RCC 7860 (cell line): ENCODE data around the gene KCNK15.
"Not testable (repeated sequence)": the region's sequence is repeated elsewhere in the genome, so short reads cannot be mapped to it uniquely, and the experiment has no call there.

Experiments
- DNase-seq: peaks from one replicate; pipeline ENCODE4 v3.0.0-alpha.2; 2015; ENCODE audit warnings: low spot score
- FAIRE-seq: peaks from 2 replicates; lab custom pipeline; 2012; peaks lifted over from hg19 to GRCh38; lab: Jason Lieb, UNC

The KCNK15 gene

DNA sequence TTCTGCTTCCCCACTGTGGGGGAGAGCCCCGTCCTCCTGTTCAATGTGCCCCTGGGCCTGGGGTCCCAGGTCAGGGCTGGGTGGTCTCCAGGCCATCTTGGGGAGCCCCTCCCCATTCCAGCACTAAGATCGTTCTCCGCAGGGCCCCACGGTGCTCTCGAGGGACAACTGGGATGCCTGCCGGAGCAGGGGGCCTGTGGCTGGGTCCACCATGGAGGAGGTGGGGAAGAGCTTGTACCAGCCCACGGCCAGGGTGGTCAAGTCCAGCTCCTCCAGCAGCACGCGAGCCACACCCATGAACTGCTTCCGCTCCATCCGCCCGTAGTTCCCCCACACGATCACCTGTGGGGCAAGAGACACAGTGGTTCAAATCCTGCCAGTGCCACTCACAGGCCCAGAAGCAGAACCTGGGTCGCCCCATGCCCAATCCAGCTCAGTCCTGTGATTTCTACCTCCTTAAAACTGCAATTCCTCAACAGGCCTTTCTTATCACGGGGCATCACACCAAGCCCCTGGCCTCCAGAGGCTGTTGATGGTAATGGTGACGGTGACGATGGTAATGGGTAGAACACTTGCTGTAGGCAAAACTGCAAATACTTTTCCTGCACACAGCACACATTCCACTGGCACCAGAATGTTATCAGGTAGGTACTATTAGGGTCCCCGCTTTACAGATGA lies 10.5 kb downstream of the KCNK15 start:
- DNase-seq (no peak), FAIRE-seq (no peak)

DNA sequence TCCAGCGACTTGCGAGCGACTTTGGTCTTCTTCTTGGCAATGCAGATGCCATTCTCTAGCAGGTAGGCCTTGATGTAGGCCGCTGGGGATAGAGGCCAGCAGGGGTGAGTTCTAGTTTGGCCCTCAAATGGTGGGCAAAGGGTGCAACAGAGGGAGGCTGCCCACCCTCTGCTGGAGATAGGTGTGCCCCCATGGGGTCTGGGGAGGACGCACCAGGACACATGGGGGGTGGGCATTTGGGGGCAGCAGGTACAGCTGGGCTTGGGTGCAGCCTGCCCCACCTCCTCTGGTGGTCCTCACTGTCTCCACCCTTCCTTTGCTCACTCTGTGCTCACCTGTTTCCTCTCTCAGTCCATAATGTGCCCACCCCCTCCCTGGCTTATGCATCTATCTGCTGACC lies 11.3 kb downstream of the KCNK15 start:
- FAIRE-seq (no peak), DNase-seq (no peak)

DNA sequence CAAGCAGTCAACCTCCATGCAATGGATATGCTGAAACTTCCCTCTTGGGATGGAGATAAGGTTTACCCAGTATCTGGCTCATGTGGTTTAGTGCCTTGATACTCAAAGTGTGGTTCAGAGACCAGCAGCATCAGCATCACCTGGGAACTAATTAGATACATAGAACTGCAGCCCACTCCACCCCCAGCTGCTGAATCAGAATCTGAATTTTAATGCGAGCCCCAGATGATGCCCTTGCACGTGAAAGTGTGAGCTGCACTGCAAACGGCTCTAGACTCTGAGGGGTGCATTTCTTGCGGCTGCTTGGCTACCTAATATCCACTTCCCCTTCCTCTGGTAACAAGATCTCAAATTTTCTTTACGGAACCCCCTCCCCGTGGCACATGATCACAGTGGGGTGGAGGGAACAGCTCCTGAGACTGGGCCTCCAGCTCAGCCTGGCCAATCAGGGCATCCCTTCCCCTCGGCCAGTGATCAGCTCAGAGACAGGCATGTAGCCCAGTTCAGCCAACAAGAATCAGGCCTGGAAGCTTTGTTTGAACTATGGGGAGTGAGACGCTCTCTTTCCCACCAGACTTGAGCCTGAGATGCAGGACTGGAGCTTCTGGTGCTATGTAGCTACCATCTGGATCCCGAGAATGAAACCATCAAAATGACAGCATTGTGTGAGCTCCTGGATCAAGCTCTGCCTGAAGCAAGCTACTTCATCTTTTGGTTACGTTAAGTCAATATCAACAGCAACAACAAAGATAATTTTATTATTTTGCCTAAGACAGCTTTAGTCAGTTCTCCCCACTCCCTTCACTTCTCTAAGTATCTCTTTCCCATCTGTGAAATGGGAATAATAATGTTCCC lies 12.8 kb downstream of the KCNK15 start:
- DNase-seq (no peak), FAIRE-seq (no peak)

- FAIRE-seq (no peak), DNase-seq (no peak)
These were observed 13.9 kb downstream of the KCNK15 start for GRCh38 chr20:44759595-44759994.

GRCh38 chr20:44761423-44761822 lies 15.8 kb downstream of the KCNK15 start:
- FAIRE-seq (no peak), DNase-seq (no peak)

- FAIRE-seq: no peak
These were observed 16.9 kb downstream of the KCNK15 start for GRCh38 chr20:44762466-44763140.

DNA sequence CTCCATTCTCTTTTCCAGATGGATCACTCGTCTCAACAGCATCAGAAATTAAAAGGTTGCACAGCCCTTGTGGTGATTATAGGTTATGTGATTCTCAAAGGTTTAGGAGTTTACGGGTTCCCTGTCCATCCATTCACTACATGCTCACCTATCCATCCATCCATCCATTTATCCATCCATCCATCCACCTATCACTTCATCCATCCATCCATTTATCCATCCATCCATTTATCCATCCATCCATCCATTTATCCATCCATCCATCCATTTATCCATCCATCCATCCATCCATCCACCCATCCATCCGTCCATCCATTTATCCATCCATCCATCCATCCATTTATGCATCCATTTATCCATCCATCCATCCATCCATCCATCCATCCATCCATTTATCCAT lies 18.1 kb downstream of the KCNK15 start:
- not testable (repeated sequence) for FAIRE-seq, DNase-seq

More at GRCh38 chr20:44762466-44763140, 16.9 kb downstream of the KCNK15 start:
- DNase-seq: no peak

DNA sequence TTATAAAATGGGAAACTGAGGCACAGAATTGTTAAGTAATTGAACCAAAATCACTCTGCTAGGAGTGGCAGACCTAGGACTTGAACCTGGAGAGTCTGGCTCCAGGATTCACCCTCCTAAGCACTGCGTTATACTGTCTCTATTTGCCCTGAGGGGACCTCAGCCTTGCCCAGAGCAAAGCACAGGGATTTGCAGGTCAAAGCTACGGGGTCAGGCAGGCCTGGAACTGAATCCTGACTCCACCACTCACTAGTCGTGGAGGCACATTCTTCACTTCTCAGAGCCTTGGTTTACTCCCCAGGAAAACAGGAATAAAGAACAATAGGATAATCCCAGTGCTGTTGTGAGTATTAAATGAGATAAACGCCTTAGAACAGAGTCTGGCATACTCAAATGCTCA lies 19.4 kb downstream of the KCNK15 start:
- DNase-seq (no peak), FAIRE-seq (no peak)

- no peak for FAIRE-seq
- no peak for DNase-seq
These were observed 20.2 kb downstream of the KCNK15 start for GRCh38 chr20:44765701-44766347.

DNA sequence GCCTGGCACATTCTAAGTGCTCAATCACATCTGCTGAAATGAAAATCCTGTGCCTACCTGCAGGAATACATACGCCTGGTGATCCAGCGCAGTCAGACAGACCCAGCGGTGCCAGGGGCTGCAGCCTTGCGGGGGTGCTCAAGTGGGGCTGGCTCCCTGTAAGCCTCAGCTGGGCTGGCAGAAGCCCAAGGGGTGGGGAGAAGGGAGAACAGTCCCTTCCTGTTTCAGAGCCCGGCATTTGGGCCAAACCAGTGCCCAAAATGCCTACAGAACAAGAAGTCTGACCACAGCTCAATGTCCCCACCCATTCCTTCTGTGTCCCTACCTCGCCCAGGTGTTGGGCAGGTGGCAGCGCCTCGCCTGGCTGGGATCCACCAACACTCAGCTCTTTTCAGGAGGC lies 22.6 kb downstream of the KCNK15 start:
- FAIRE-seq: no peak
- no peak for DNase-seq

DNA sequence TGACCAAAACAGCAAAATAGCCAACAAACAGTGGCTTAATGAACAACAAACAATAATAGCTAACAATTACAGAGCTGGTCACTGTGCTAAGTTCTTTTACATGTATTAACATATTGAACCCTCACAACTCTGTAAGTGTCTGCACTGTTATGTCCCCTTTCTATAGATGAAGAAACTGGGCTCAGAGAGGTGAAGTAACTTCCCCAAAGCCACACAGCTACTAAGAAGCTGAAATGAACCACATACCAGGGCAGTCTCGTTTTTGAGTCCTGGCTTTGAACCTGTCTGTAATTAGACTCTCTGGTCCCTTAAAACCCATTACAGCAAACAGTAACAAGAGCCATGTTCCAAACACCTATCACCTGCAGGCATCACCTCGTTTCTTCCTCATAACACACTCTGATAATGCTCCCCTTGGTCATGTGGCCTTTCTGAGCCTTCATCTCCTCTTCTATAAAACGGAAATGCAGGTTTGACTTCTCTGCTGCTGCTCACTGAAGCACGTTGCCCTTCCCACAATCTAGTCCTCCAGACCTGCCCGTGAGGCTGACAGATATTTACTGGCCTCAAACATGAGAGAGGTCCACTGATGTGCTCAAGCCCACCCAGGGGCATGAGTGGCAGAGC lies 23.3 kb downstream of the KCNK15 start:
- FAIRE-seq: no peak
- DNase-seq: no peak

DNA sequence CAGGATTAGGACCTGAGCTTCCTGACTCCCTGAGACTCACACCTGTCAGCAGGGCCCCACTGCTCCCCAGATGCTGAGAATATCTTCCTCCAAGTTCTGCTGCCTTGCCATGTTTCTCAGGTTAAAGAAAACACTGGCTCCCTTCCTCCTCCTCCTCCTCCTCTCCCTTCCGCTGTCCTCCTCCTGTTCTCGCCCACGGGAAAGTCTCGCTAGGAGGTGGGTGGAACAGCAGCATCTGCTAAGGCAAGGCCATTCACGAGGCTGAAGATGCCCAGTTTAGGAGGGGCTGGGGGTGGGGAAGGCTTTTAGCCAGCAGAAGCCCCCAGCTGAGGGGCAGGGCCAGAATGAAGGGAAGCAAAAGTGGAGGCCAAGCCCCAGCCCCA lies 23.8 kb downstream of the KCNK15 start:
- FAIRE-seq: no peak
- no peak for DNase-seq

- FAIRE-seq: no peak
- no peak for DNase-seq
These were observed 25.0 kb downstream of the KCNK15 start for GRCh38 chr20:44770484-44771171.

DNA sequence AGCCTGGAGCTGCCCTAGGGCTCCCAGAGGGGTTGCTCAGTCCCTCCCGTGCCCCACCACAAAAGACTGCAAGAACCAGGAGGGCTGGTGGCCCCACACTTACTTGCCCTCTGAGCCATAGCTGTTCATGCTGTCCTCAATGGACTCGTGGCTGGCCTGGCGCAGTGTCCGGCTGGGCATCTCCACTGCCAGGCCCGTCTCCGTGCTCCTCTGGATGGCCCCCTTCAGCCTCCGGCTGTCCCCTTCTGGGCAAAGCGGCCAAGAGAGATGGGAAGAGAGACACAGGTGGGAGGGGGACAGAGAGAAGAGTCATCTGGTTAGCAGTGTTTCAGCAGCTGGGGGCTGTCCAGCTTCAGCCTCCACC lies 25.5 kb downstream of the KCNK15 start:
- FAIRE-seq (no peak), DNase-seq (no peak)

GRCh38 chr20:44772636-44773035 lies 27.0 kb downstream of the KCNK15 start:
- no peak for DNase-seq
- FAIRE-seq: no peak

DNA sequence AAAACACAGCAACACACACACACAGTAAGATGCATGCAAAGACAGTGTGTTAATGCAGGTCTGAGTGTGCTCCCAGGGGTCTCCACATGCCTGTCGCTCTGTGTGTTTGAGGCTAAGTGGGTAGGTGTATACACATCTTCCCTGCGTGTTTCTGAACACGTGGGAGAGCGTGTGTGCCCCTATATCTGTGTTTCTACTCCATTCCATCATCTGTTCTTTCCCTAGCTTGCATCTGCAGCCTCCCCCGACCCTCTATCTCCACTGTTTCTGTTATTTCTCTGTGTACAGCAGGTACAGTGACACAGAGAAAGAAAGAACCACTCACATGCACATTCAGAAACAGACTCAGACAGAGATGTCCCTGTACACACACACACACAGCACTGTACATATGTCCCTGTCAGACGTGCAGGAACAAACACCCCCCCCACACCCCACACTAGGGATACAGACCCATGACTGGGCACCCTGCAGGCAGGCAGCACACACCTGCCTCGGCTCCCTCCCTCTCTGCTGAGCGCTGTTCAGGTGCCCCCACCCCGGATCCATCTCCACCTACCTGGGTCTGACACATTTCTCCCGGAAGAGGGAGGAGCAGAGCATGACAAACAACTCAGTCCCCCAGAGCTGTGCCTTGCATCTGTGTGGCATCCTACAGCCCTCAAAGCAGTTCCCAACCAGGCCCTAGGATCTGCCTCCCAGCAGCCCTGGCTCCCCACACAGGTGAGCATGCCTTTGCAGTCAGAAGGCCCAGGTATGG lies 27.6 kb downstream of the KCNK15 start:
- DNase-seq: no peak
- FAIRE-seq: no peak

- no peak for DNase-seq
- FAIRE-seq: no peak
These were observed 31.3 kb downstream of the KCNK15 start for GRCh38 chr20:44776980-44777379.

GRCh38 chr20:44780226-44780625 lies 34.6 kb downstream of the KCNK15 start:
- peak; percentile 25 for DNase-seq
- FAIRE-seq: no peak

DNA sequence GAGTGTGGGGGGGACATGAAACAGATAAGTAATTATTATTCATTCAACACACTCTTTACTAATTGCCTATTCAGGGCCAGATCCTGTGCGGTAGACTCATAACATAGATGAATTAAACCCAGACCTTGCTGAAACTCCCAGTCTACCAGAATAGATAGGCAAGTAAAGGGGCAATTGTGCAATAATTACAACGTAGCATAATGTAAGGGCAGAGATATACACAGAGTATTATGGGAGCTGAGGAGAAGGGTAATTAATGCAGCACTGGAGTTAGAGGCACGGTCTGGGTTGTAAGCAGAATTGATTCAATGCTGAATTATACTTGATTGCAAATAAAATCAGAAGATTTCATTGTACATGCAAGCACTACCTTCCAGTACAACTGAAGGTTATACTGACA lies 35.5 kb downstream of the KCNK15 start:
- no peak for DNase-seq
- FAIRE-seq: no peak

DNA sequence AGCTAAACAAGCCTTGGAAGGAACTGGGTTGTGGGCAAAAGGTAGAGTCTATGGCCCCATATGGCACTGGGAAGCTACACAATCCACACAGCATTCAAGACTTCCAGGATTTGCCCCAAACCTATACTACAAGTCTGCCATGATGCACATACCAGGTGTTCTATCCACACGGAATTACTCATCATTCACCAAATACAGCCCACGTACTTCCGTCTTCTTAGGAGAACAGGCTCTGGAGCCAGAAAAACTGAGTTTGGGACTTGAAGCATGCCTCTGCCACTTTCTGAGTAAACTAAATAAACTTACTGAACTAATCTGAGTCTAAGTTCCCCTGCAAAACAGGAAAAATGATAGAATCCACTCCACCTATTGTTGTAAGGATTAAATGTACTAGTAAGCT lies 36.1 kb downstream of the KCNK15 start:
- FAIRE-seq: no peak
- no peak for DNase-seq
